ENCODE data around the gene CRADD. TPM values are rescaled to one million over a fixed set of nuclear protein-coding genes. Genes with fewer than 3 reads are reported as not detected.

CRADD gene
- total and polyA plus RNA-seq, 2 of the 4 experiments (the other 2 are of a cell fraction): 11.1 to 14.0 TPM

DNA sequence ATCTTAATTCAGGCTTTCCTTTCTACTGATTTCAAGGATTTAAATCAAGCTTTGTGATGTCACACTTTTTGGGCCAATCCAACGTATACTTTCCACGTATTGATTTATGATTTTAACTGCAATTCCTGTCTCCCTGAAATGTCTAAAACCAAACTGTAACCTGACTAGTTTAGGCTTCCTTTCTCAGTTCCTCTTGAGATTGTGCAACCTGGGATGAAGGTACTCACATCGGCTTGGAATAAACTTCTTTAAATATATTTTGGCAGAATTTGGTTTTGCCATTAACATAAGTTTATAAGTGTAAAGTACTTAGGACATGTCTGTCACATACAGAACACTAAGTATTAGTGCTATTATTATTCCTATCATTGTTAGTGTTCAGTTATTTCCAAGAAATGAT is 224.6 kb downstream of the CRADD start:
- Histone ChIP-seq H2BK15ac (ENCODE audit: low read depth, low read length) (peak overlapping the region; percentile 53; the same call in 2 of the 3 replicates), H2BK5ac (ENCODE audit: low read depth, low read length, poor library complexity, severe bottlenecking) (no peak overlapping the region), H2AFZ (replicated peaks; ENCODE audit: low read length, poor library complexity) (no peak overlapping the region), H3K27ac (ENCODE audit: insufficient read depth, low read length) (no peak overlapping the region), H3K4me1 (ENCODE audit: control insufficient read depth, insufficient read depth, low read length) (no peaks in the 10 kb centered on the region), H3K9ac (ENCODE audit: low read depth, low read length) (no peak overlapping the region), H3K36me3 (ENCODE audit: control insufficient read depth, insufficient read depth, low read length) (no peaks in the 10 kb centered on the region), H4K20me1 (ENCODE audit: insufficient read depth, low read length) (no peaks in the 10 kb centered on the region), H3K56ac (ENCODE audit: extremely low read depth, insufficient read depth, low read length) (no peak overlapping the region), H3K14ac (replicated peaks; ENCODE audit: low read depth, low read length) (no peak overlapping the region), H3K9me1 (ENCODE audit: insufficient read depth, low read length) (no peaks in the 10 kb centered on the region), H2BK20ac (ENCODE audit: low read depth, low read length) (no peak overlapping the region), H3K4me3 (ENCODE audit: insufficient read depth, low read depth, low read length) (no peak overlapping the region), H4K8ac (ENCODE audit: low read depth in 2 of 2, low read length in 2 of 2) (no peak overlapping the region), H3K9me3 (ENCODE audit: control insufficient read depth, insufficient read depth, low read length) (no peaks in the 10 kb centered on the region), H3K18ac (ENCODE audit: low read depth, low read length) (no peak overlapping the region), H4K91ac (ENCODE audit: insufficient read depth, low read depth, low read length) (no peak overlapping the region), H4K5ac (ENCODE audit: low read depth, low read length) (no peak overlapping the region), H2BK120ac (ENCODE audit: low read depth, low read length) (no peak overlapping the region), H3K4me2 (ENCODE audit: low read depth, low read length) (no peak overlapping the region), H3K23ac (ENCODE audit: low read depth, low read length) (no peak overlapping the region), H2AK9ac (replicated peaks; ENCODE audit: low read depth, low read length, poor library complexity) (no peak overlapping the region), H3K4ac (ENCODE audit: low read depth, low read length) (no peak overlapping the region), H3K79me1 (ENCODE audit: low read depth in 1 of 2, low read length in 2 of 2) (no peaks in the 10 kb centered on the region), H2AK5ac (ENCODE audit: low read depth, low read length) (no peak overlapping the region), H3K27me3 (ENCODE audit: control insufficient read depth, insufficient read depth, low read length) (no peaks in the 10 kb centered on the region)
- BruUV-seq (replicated peaks): no TSS peak
- intact Hi-C loops (cut with micrococcal nuclease) (no loop called here), dilution Hi-C loops (cut with HindIII; ENCODE audit: low sequenced_read_pairs, unreplicated experiment) (no loop called here), in situ Hi-C loops (cut with MboI; ENCODE audit: low sequenced_read_pairs) (no loop called here)
- ATAC-seq (ENCODE audit: low read depth) (no peak), DNase-seq (no peak)
- no CpG with 5 or more reads among the region's 3 CpGs for WGBS, 2 experiments (ENCODE audit: extremely low coverage in 2 of 2, insufficient read length in 1 of 2)
- TF ChIP-seq MAZ (IDR thresholded peaks at IDR 0.05; ENCODE audit: borderline replicate concordance, low read depth, low read length) (no peak), BHLHE40 (IDR thresholded peaks at IDR 0.05; ENCODE audit: low read depth, low read length) (no peak), FOS (IDR thresholded peaks at IDR 0.05; ENCODE audit: low read depth, low read length) (no peak), CEBPB (IDR thresholded peaks at IDR 0.05; ENCODE audit: low read depth, low read length) (no peak), RAD21 (IDR thresholded peaks at IDR 0.05; ENCODE audit: low read length) (no peak), CHD1 (IDR thresholded peaks at IDR 0.05; ENCODE audit: low read depth, low read length) (no peak), MAFK (IDR thresholded peaks at IDR 0.05; ENCODE audit: low read depth, low read length) (no peak), MXI1 (IDR thresholded peaks at IDR 0.05; ENCODE audit: borderline replicate concordance, low read depth, low read length) (no peak), RCOR1 (IDR thresholded peaks at IDR 0.05; ENCODE audit: insufficient replicate concordance, low read length) (no peak), POLR2A (IDR thresholded peaks at IDR 0.05; ENCODE audit: low read depth, low read length) (no peak), SMC3 (IDR thresholded peaks at IDR 0.05; ENCODE audit: low read depth, low read length) (no peak), NFE2L2 (IDR thresholded peaks at IDR 0.05; ENCODE audit: low read depth, low read length) (no peak), RFX5 (IDR thresholded peaks at IDR 0.05; ENCODE audit: low read depth, low read length) (no peak)
- TF ChIP-seq, protein P1, sequence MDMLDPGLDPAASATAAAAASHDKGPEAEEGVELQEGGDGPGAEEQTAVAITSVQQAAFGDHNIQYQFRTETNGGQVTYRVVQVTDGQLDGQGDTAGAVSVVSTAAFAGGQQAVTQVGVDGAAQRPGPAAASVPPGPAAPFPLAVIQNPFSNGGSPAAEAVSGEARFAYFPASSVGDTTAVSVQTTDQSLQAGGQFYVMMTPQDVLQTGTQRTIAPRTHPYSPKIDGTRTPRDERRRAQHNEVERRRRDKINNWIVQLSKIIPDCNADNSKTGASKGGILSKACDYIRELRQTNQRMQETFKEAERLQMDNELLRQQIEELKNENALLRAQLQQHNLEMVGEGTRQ (IDR thresholded peaks at IDR 0.05; ENCODE audit: low read depth, low read length): no peak
- TF ChIP-seq, protein P2, sequence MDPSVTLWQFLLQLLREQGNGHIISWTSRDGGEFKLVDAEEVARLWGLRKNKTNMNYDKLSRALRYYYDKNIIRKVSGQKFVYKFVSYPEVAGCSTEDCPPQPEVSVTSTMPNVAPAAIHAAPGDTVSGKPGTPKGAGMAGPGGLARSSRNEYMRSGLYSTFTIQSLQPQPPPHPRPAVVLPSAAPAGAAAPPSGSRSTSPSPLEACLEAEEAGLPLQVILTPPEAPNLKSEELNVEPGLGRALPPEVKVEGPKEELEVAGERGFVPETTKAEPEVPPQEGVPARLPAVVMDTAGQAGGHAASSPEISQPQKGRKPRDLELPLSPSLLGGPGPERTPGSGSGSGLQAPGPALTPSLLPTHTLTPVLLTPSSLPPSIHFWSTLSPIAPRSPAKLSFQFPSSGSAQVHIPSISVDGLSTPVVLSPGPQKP (IDR thresholded peaks at IDR 0.05; ENCODE audit: borderline replicate concordance, low read depth, low read length): no peak
- TF ChIP-seq, protein P3, sequence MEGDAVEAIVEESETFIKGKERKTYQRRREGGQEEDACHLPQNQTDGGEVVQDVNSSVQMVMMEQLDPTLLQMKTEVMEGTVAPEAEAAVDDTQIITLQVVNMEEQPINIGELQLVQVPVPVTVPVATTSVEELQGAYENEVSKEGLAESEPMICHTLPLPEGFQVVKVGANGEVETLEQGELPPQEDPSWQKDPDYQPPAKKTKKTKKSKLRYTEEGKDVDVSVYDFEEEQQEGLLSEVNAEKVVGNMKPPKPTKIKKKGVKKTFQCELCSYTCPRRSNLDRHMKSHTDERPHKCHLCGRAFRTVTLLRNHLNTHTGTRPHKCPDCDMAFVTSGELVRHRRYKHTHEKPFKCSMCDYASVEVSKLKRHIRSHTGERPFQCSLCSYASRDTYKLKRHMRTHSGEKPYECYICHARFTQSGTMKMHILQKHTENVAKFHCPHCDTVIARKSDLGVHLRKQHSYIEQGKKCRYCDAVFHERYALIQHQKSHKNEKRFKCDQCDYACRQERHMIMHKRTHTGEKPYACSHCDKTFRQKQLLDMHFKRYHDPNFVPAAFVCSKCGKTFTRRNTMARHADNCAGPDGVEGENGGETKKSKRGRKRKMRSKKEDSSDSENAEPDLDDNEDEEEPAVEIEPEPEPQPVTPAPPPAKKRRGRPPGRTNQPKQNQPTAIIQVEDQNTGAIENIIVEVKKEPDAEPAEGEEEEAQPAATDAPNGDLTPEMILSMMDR (conservative IDR thresholded peaks at IDR 0.05; ENCODE audit: low read depth, low read length): no peak
- CTCF ChIA-PET: no interaction called here
- POLR2A ChIA-PET (ENCODE audit: unreplicated experiment): no interaction called here

All from IMR-90 (cell line).